HG03175 (cell line): ENCODE results near the gene VPS8.

ENCODE experiments used
- ATAC-seq: cut with Tn5 transposase; IDR thresholded peaks from one replicate; pipeline ENCODE4 v1.9.1; 2021; ENCODE audit warnings: mild to moderate bottlenecking, moderate library complexity; ENCODE audit not compliant: unreplicated experiment

Gene VPS8

GRCh38 chr3:185051801-185052200 lies 239.8 kb downstream of the VPS8 start:
- ATAC-seq: no peak

- no peak for ATAC-seq
Measured at GRCh38 chr3:185052631-185053030, 240.7 kb downstream of the VPS8 start.

GRCh38 chr3:185056908-185057307 lies 244.9 kb downstream of the VPS8 start:
- ATAC-seq: no peak

GRCh38 chr3:185057829-185058228 lies 245.9 kb downstream of the VPS8 start:
- ATAC-seq: no peak

- no peak for ATAC-seq
Measured at GRCh38 chr3:185058796-185059195, 246.8 kb downstream of the VPS8 start.

- ATAC-seq: no peak
Measured at GRCh38 chr3:185059766-185060165, 247.8 kb downstream of the VPS8 start.

GRCh38 chr3:185060655-185061054 lies 248.7 kb downstream of the VPS8 start:
- ATAC-seq: no peak

- ATAC-seq: no peak
Measured at GRCh38 chr3:185062191-185062590, 250.2 kb downstream of the VPS8 start.

- ATAC-seq: no peak
Measured at GRCh38 chr3:185063431-185063830, 251.5 kb downstream of the VPS8 start.

GRCh38 chr3:185065059-185065458 lies 253.1 kb downstream of the VPS8 start:
- no peak for ATAC-seq

GRCh38 chr3:185066251-185066650 lies 254.3 kb downstream of the VPS8 start:
- ATAC-seq: no peak

GRCh38 chr3:185067173-185067572 lies 255.2 kb downstream of the VPS8 start:
- ATAC-seq: no peak

GRCh38 chr3:185069037-185070030 lies 257.4 kb downstream of the VPS8 start:
- ATAC-seq: no peak

- ATAC-seq: no peak
Measured at GRCh38 chr3:185070491-185071286, 258.7 kb downstream of the VPS8 start.

- ATAC-seq: no peak
Measured at GRCh38 chr3:185071287-185071800, 259.4 kb downstream of the VPS8 start.

- ATAC-seq: no peak
Measured at GRCh38 chr3:185075547-185075946, 263.6 kb downstream of the VPS8 start.

GRCh38 chr3:185076219-185076618 lies 264.3 kb downstream of the VPS8 start:
- ATAC-seq: no peak

- ATAC-seq: no peak
Measured at GRCh38 chr3:185079625-185080024, 267.7 kb downstream of the VPS8 start.

GRCh38 chr3:185081521-185081920 lies 269.6 kb downstream of the VPS8 start:
- no peak for ATAC-seq

GRCh38 chr3:185082149-185082548 lies 270.2 kb downstream of the VPS8 start:
- no peak for ATAC-seq

GRCh38 chr3:185082829-185083228 lies 270.9 kb downstream of the VPS8 start:
- ATAC-seq: no peak

- no peak for ATAC-seq
Measured at GRCh38 chr3:185084402-185084801, 272.4 kb downstream of the VPS8 start.
